ENCODE measurements around the gene AKAP12.

The AKAP12 gene

GRCh38 chr6:151239603-151240035, at the start of gene AKAP12:
Gene AKAP12, plus strand, starts transcription at chr6:151239967. Its CDS starts 596 bp downstream, at chr6:151240563.
- DNase-seq = no peak
- peak within 1 kb of the TSS; percentile 75 for H3K4me3 Mint-ChIP-seq
- H3K36me3 Mint-ChIP-seq = no peaks in the 10 kb centered on the region
- H3K9me3 Mint-ChIP-seq = no peaks in the 10 kb centered on the region
- peaks cover 11% of the 10 kb centered on the region for H3K4me1 Mint-ChIP-seq
- CTCF ChIA-PET = interaction anchor here (2.2 kb wide), 1 partner anchor 84 kb away, joined by 7 read pairs; no protein-coding TSS in a partner anchor
- H3K27me3 Mint-ChIP-seq = peaks cover 81% of the 10 kb centered on the region
- peak within 1 kb of the TSS; percentile 42 for H3K27ac Mint-ChIP-seq

- Mint-ChIP-seq H3K9me3 (no peaks in the 10 kb centered on the region), H3K4me1 (no peaks in the 10 kb centered on the region), H3K27me3 (peaks cover 17% of the 10 kb centered on the region), H3K36me3 (no peaks in the 10 kb centered on the region), H3K27ac (no peak overlapping the region), H3K4me3 (no peak overlapping the region)
- CTCF ChIA-PET = no interaction called here
- DNase-seq = no peak
These were observed 48.2 kb upstream of the AKAP12 start for GRCh38 chr6:151191527-151191926.

GRCh38 chr6:151196555-151196954, 43.2 kb upstream of the AKAP12 start:
- Mint-ChIP-seq H3K27ac (no peak overlapping the region), H3K36me3 (no peaks in the 10 kb centered on the region), H3K9me3 (no peaks in the 10 kb centered on the region), H3K4me3 (no peak overlapping the region), H3K4me1 (no peaks in the 10 kb centered on the region), H3K27me3 (peaks cover 10% of the 10 kb centered on the region)
- CTCF ChIA-PET = interaction anchor here (1.8 kb wide), 1 partner anchor 128 kb away, joined by 4 read pairs; no protein-coding TSS in a partner anchor
- no peak for DNase-seq

GRCh38 chr6:151197556-151197955, 42.2 kb upstream of the AKAP12 start:
- CTCF ChIA-PET = interaction anchor here (1.8 kb wide), 1 partner anchor 127 kb away, joined by 4 read pairs; no protein-coding TSS in a partner anchor
- Mint-ChIP-seq H3K4me3 (no peak overlapping the region), H3K4me1 (no peaks in the 10 kb centered on the region), H3K9me3 (no peaks in the 10 kb centered on the region), H3K27ac (no peak overlapping the region), H3K36me3 (no peaks in the 10 kb centered on the region), H3K27me3 (peaks cover 8% of the 10 kb centered on the region)
- no peak for DNase-seq

GRCh38 chr6:151199991-151200390, 39.8 kb upstream of the AKAP12 start:
- H3K9me3 Mint-ChIP-seq = no peaks in the 10 kb centered on the region
- no peak overlapping the region for H3K27ac Mint-ChIP-seq
- no peaks in the 10 kb centered on the region for H3K36me3 Mint-ChIP-seq
- no peak for DNase-seq
- CTCF ChIA-PET = no interaction called here
- H3K4me3 Mint-ChIP-seq = no peak overlapping the region
- H3K27me3 Mint-ChIP-seq = peaks cover 10% of the 10 kb centered on the region
- H3K4me1 Mint-ChIP-seq = no peaks in the 10 kb centered on the region

- no peaks in the 10 kb centered on the region for H3K9me3 Mint-ChIP-seq
- CTCF ChIA-PET = no interaction called here
- no peak overlapping the region for H3K27ac Mint-ChIP-seq
- peaks cover 19% of the 10 kb centered on the region for H3K27me3 Mint-ChIP-seq
- H3K4me1 Mint-ChIP-seq = no peaks in the 10 kb centered on the region
- no peak overlapping the region for H3K4me3 Mint-ChIP-seq
- no peak for DNase-seq
- H3K36me3 Mint-ChIP-seq = no peaks in the 10 kb centered on the region
These were observed 33.8 kb upstream of the AKAP12 start for GRCh38 chr6:151205721-151206600.

GRCh38 chr6:151207674-151208073, 32.1 kb upstream of the AKAP12 start:
- Mint-ChIP-seq H3K27me3 (peaks cover 19% of the 10 kb centered on the region), H3K4me3 (no peak overlapping the region), H3K4me1 (no peaks in the 10 kb centered on the region), H3K36me3 (no peaks in the 10 kb centered on the region), H3K9me3 (peaks cover 5% of the 10 kb centered on the region), H3K27ac (no peak overlapping the region)
- CTCF ChIA-PET = interaction anchor here (0.6 kb wide), 1 partner anchor 61 kb away, joined by 3 read pairs; no protein-coding TSS in a partner anchor
- DNase-seq = no peak

GRCh38 chr6:151209071-151209831, 30.5 kb upstream of the AKAP12 start:
- H3K4me3 Mint-ChIP-seq = no peak overlapping the region
- H3K4me1 Mint-ChIP-seq = no peaks in the 10 kb centered on the region
- peaks cover 14% of the 10 kb centered on the region for H3K27me3 Mint-ChIP-seq
- no peak for DNase-seq
- H3K36me3 Mint-ChIP-seq = no peaks in the 10 kb centered on the region
- no peak overlapping the region for H3K27ac Mint-ChIP-seq
- H3K9me3 Mint-ChIP-seq = peaks cover 9% of the 10 kb centered on the region
- CTCF ChIA-PET = interaction anchor here (1.3 kb wide), 1 partner anchor 115 kb away, joined by 5 read pairs; no protein-coding TSS in a partner anchor

GRCh38 chr6:151211075-151211474, 28.7 kb upstream of the AKAP12 start:
- peaks cover 20% of the 10 kb centered on the region for H3K27me3 Mint-ChIP-seq

GRCh38 chr6:151213352-151213751, 26.4 kb upstream of the AKAP12 start:
- Mint-ChIP-seq H3K27me3 (peaks cover 21% of the 10 kb centered on the region), H3K4me3 (no peak overlapping the region), H3K4me1 (no peaks in the 10 kb centered on the region), H3K9me3 (peaks cover 9% of the 10 kb centered on the region), H3K36me3 (no peaks in the 10 kb centered on the region), H3K27ac (no peak overlapping the region)
- DNase-seq = no peak
- CTCF ChIA-PET = no interaction called here

More at GRCh38 chr6:151211075-151211474, 28.7 kb upstream of the AKAP12 start:
- CTCF ChIA-PET = no interaction called here
- DNase-seq = no peak
- no peaks in the 10 kb centered on the region for H3K4me1 Mint-ChIP-seq
- no peaks in the 10 kb centered on the region for H3K36me3 Mint-ChIP-seq
- H3K27ac Mint-ChIP-seq = no peak overlapping the region
- peaks cover 9% of the 10 kb centered on the region for H3K9me3 Mint-ChIP-seq
- H3K4me3 Mint-ChIP-seq = no peak overlapping the region

- no peak overlapping the region for H3K4me3 Mint-ChIP-seq
- CTCF ChIA-PET = no interaction called here
- H3K27ac Mint-ChIP-seq = no peak overlapping the region
- H3K4me1 Mint-ChIP-seq = no peaks in the 10 kb centered on the region
- DNase-seq = no peak
- H3K36me3 Mint-ChIP-seq = no peaks in the 10 kb centered on the region
- peaks cover 9% of the 10 kb centered on the region for H3K9me3 Mint-ChIP-seq
- peaks cover 13% of the 10 kb centered on the region for H3K27me3 Mint-ChIP-seq
These were observed 23.8 kb upstream of the AKAP12 start for GRCh38 chr6:151215999-151216398.

- CTCF ChIA-PET = no interaction called here
- DNase-seq = no peak
- Mint-ChIP-seq H3K36me3 (no peaks in the 10 kb centered on the region), H3K4me3 (no peak overlapping the region), H3K4me1 (no peaks in the 10 kb centered on the region), H3K9me3 (peaks cover 4% of the 10 kb centered on the region), H3K27ac (no peak overlapping the region), H3K27me3 (peaks cover 13% of the 10 kb centered on the region)
These were observed 23.0 kb upstream of the AKAP12 start for GRCh38 chr6:151216804-151217203.

- CTCF ChIA-PET = no interaction called here
- Mint-ChIP-seq H3K27ac (no peak overlapping the region), H3K4me1 (no peaks in the 10 kb centered on the region), H3K27me3 (peaks cover 13% of the 10 kb centered on the region), H3K9me3 (no peaks in the 10 kb centered on the region), H3K36me3 (no peaks in the 10 kb centered on the region), H3K4me3 (no peak overlapping the region)
- DNase-seq = no peak
These were observed 20.6 kb upstream of the AKAP12 start for GRCh38 chr6:151219192-151219591.

GRCh38 chr6:151224076-151224475, 15.7 kb upstream of the AKAP12 start:
- Mint-ChIP-seq H3K9me3 (no peaks in the 10 kb centered on the region), H3K4me3 (no peak overlapping the region), H3K4me1 (peaks cover 4% of the 10 kb centered on the region), H3K27me3 (peaks cover 8% of the 10 kb centered on the region), H3K27ac (no peak overlapping the region), H3K36me3 (no peaks in the 10 kb centered on the region)
- CTCF ChIA-PET = no interaction called here
- DNase-seq = no peak

Data from activated naive CD4-positive, alpha-beta T cell treated with anti-CD3 and anti-CD28 coated beads, Interleukin-2, amount 10 ng/mL, durations not matched to agents 7 days and 5 days (primary cell).